Cardiac muscle cell (in vitro differentiated cells and primary cell): ENCODE measurements around the gene ACCS. TPM values are rescaled to one million over a fixed set of nuclear protein-coding genes. Genes with fewer than 3 reads are reported as not detected.

Source experiments
- DNase-seq, 2 donors: peaks; one replicate each; pipeline versions ENCODE4 v3.0.0 to v3.0.0-alpha.2; 2010 to 2017; ENCODE audit warnings: low read depth in 1 of 2, low spot score in 1 of 2
- H3K27ac ChIP-seq: fragments of 200-600 bp; sonication (generic); 2 replicates; pipeline ENCODE4 v1.5.1; 2016
- H3K27me3 ChIP-seq: fragments of 200-600 bp; sonication (generic); 2 replicates; pipeline ENCODE4 v1.6.0; 2016; ENCODE audit warnings: control low read depth
- H3K36me3 ChIP-seq: fragments of 200-600 bp; sonication (generic); 2 replicates; pipeline ENCODE4 v1.5.1; 2016; ENCODE audit warnings: control low read depth
- H3K4me1 ChIP-seq: fragments of 200-600 bp; sonication (generic); 2 replicates; pipeline ENCODE4 v1.8.1; 2017; ENCODE audit warnings: low read depth, mild to moderate bottlenecking, mixed run types
- H3K4me3 ChIP-seq: fragments of 200-600 bp; sonication (generic); 2 replicates; pipeline ENCODE4 v1.5.1; 2016; ENCODE audit warnings: mild to moderate bottlenecking
- H3K9me3 ChIP-seq: fragments of 200-600 bp; sonication (generic); 2 replicates; pipeline ENCODE4 v1.5.1; 2017; ENCODE audit warnings: low read depth, mild to moderate bottlenecking, control low read depth
- CTCF ChIP-seq: IDR thresholded peaks from 2 replicates; pipeline ENCODE4 v1.5.1; 2012; ENCODE audit warnings: low read depth, mild to moderate bottlenecking, low read length
- polyA plus RNA-seq: library from polyadenylated mRNA; unstranded; fragments of >200 nt; fragmentation: Nextera tagmentation; extraction: Ambion mirVana; gene quantifications from 2 replicates; pipeline ENCODE4 v1.2.1, GENCODE V29; 2016
- total RNA-seq: library from RNA; depleted of rRNA; stranded (reverse); fragments of >200 nt; gene quantifications from 2 replicates; pipeline ENCODE4 v1.2.3, GENCODE V29; 2016

ACCS gene
- total and polyA plus RNA-seq, 2 experiments from 2014 or later: 11.0 to 11.3 TPM

- no peak for TF ChIP-seq CTCF
- no peaks in the 10 kb centered on the region for H3K9me3 ChIP-seq
- no peaks in the 10 kb centered on the region for H3K36me3 ChIP-seq
- no peaks in the 10 kb centered on the region for H3K27me3 ChIP-seq
- DNase-seq: no peak
- no peak overlapping the region for H3K27ac ChIP-seq
- H3K4me1 ChIP-seq: peaks cover 5% of the 10 kb centered on the region
- no peak overlapping the region for H3K4me3 ChIP-seq
These were observed 47.2 kb upstream of the ACCS start for GRCh38 chr11:44018829-44019228.

GRCh38 chr11:44024977-44025376 is 41.1 kb upstream of the ACCS start:
- H3K36me3 ChIP-seq: no peaks in the 10 kb centered on the region
- no peak overlapping the region for H3K27ac ChIP-seq
- H3K27me3 ChIP-seq: no peaks in the 10 kb centered on the region
- no peak for DNase-seq
- no peaks in the 10 kb centered on the region for H3K9me3 ChIP-seq
- no peak overlapping the region for H3K4me3 ChIP-seq
- TF ChIP-seq CTCF: no peak
- H3K4me1 ChIP-seq: peaks cover 7% of the 10 kb centered on the region

- no peak for DNase-seq
- Histone ChIP-seq H3K4me1 (peaks cover 14% of the 10 kb centered on the region), H3K9me3 (no peaks in the 10 kb centered on the region), H3K27me3 (no peaks in the 10 kb centered on the region), H3K27ac (no peak overlapping the region), H3K4me3 (no peak overlapping the region), H3K36me3 (no peaks in the 10 kb centered on the region)
- TF ChIP-seq CTCF: no peak
These were observed 40.3 kb upstream of the ACCS start for GRCh38 chr11:44025727-44026126.

- no peaks in the 10 kb centered on the region for H3K36me3 ChIP-seq
- H3K4me1 ChIP-seq: peaks cover 37% of the 10 kb centered on the region
- TF ChIP-seq CTCF: no peak
- H3K9me3 ChIP-seq: no peaks in the 10 kb centered on the region
- H3K27me3 ChIP-seq: no peaks in the 10 kb centered on the region
- H3K4me3 ChIP-seq: no peak overlapping the region
- no peak for DNase-seq
- H3K27ac ChIP-seq: no peak overlapping the region
These were observed 37.7 kb upstream of the ACCS start for GRCh38 chr11:44028401-44028800.

GRCh38 chr11:44028816-44029506 is 37.1 kb upstream of the ACCS start:
- Histone ChIP-seq H3K36me3 (no peaks in the 10 kb centered on the region), H3K4me3 (no peak overlapping the region), H3K4me1 (peaks cover 37% of the 10 kb centered on the region), H3K27me3 (no peaks in the 10 kb centered on the region), H3K9me3 (no peaks in the 10 kb centered on the region), H3K27ac (peak overlapping the region; percentile 72)
- no peak for TF ChIP-seq CTCF
- no peak for DNase-seq
